Posterior cingulate gyrus (tissue), 11 donors: ENCODE measurements around the gene UMODL1.
"Not testable (repeated sequence)": the region's sequence is repeated elsewhere in the genome, so short reads cannot be mapped to it uniquely, and the experiment has no call there.

ENCODE experiments used
- DNase-seq, 10 donors: peaks; one replicate each; pipeline versions ENCODE4 v3.0.0 to v3.0.0-alpha.2; 2020 to 2021; ENCODE audit warnings: mixed read lengths in 3 of 10
- intact Hi-C: fragments of 100-400 bp; cut with DNase I; formaldehyde crosslinking; loops from one replicate; pipeline ENCODE4 v1.15.1; 2023

The UMODL1 gene

DNA sequence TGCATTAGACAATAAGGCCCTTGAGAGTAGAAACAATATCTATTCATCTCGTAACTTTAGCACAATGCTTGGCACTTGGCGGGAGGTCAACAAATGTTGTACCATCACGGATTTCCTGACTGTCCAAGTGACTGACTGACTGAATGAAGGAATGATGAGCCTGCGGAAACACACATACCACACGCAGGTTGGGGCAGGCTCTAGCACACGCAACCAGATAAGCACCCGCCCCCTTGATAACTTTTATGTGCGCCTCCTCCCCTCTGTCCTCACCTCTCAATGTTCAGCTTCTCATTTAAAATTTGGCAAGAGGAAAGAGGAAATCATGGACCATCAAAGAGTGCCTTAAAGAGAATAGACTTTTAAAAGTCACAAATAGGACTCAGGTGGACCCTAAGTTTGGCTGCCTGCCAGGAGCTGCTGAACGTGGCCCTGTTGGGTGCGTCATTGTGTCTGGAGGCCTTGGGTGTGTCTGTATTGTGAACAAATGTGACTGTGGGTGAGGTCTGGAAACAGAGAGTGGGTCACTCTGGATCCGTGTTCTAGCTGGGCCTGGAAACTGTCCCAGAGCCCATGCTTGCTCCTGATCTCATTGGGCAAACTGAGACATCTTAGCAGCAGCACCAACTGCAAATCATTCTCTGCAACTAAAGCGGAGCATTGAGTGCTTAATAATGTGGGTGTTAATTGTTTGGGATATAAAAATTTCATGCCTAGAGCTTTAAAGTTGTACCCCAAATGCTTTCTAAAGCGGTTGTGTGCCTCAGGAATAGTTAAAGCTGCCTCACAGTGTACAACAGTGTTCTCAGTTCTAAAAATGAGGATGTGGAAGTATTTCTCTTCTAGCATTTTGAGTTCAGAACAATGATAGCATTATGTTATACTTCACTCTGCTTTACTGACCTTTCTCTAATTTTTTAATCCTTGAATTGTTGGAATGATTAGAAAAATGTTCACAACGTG, 100.3 kb downstream of the UMODL1 start:
- intact Hi-C loops, result no loop called here
- peak in 6 of 10 donors; percentile 52 to 92 (median 66) for DNase-seq

DNA sequence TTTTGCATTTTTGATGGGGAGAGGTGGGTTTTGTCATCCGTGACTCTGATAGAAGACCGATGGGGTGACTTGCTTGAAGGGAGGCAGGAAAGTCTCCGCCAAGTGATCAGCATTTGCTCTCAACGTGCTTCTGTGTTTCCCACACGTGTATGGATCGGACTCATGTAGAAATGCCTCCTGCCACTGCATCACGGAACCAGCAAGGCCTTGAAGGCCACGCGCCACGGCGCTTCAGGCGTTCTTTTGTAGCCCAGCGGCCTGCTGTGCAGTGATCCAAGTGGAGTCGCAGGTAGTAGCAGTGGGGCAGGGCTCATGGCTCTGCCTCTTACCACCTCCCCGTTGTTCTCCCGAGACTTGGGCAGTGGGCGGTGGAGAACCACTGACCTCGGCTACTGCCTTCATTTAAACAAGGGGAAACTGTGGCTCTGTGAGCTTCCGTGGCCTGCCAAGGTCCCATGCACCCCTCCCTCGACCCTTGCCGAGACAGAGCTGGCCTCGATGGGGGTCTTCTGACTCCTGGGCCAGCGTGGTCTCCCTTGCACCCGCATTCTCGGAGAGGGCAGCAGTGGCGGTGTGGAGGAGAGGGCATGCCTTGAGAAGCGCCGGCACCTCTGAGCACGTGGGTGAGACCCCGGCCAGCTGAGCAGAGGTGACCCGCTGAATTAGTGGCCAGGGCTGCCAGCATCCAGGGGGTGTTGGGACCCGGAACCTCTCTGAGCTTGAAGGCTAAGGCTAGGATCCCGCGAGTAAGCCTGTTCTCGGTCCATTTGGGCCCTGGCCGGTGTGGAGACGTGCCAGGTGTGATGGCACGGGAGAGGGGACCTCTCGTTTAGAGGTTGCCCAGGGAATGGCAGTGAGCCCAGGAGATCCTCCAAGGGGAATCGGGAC, 101.7 kb downstream of the UMODL1 start:
- intact Hi-C loops, result no loop called here
- DNase-seq, result peak in 2 of 10 donors; percentile 7 to 79

DNA sequence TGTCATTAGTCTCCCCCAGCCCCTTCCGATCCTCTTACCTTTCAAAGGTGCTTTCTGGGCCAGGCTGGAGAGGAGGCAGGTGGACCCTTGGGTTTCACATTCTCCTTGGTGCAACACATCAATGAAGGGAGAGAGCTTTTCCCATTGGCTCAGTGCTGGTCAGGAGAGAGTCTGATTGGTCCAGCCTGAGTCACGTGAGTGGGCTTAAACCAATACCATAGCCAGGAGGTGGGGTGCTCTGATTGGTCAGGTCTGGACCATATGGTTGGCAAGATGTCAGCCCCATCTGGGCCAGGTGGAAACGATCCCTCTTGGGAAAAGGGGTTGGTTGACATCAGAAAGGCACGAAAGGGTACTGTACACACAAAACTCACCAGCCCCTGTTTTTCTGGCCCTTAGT, 103.1 kb downstream of the UMODL1 start:
- intact Hi-C loops, result no loop called here
- peak in 1 of 10 donors; percentile 47 for DNase-seq

DNA sequence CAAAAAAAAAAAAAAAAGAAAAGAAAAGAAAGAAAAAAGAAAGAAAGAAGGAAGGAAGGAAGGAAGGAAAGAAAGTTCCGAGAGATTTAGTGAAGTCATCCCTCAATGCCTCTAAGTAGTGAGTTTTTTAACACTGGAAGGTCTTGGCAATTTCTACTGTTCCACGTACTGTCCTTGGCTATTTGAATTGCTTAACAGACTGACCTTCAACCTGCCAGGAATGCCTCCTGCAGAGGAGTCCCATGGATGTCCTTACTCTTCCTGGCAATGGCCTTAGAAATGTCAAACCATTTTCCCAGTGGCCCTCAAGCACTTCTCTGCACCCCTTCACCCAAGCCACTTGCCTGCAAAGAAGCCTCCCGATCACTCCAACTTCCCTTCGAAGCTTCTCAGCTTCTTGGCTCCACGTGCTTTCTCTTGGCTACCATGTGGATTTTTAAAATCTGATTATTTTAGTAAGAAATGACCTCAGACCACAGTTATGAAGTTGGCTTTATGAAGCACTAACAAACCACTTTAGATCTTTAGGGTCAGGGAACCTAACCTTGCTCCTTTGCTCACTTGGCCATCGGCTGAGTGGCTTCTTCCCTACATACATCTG, 104.1 kb downstream of the UMODL1 start:
- no peak for DNase-seq
- intact Hi-C loops, result no loop called here

DNA sequence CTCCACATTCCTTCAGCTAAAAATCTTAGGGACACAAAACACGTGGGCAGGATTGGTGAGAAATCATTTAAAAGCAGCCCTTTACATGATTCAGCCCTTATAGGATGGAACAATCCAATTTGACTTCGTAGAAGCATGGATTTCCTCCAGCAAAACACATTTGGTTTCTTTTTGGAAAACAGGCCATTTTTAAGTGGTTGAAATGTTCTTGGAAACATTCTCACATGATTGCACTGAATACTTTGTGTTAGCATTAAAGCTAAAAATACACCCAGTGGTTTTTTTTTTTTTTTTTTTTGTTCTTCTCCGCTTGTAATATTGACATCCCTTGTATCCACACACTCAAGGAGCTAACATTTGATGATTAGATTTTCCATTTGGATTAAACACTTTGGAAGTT, 105.7 kb downstream of the UMODL1 start:
- DNase-seq, result no peak
- intact Hi-C loops, result no loop called here

DNA sequence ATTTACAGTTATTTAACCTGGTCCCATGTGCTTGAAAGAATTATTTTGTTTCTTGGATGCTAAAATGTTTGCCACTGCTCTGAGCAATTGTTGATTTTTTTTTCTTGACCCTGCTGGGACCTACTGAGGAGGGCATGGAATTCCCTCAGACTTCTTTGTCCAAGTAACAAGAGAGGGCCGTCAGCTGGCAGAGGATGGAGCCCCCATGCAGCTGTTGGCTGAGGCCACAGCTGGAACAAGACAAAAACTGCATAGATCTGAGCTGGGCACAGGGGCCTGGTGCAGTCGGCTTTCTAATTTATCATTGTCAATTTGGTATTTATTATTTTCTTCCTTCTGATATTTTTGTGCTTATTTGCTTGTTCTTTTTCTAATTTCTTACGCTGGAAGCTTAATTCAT, 108.2 kb downstream of the UMODL1 start:
- DNase-seq, result peak in 2 of 10 donors; percentile 79 to 91
- intact Hi-C loops, result no loop called here

GRCh38 chr21:42180001-42180400, 108.9 kb downstream of the UMODL1 start:
- DNase-seq, intact Hi-C loops: not testable (repeated sequence)

DNA sequence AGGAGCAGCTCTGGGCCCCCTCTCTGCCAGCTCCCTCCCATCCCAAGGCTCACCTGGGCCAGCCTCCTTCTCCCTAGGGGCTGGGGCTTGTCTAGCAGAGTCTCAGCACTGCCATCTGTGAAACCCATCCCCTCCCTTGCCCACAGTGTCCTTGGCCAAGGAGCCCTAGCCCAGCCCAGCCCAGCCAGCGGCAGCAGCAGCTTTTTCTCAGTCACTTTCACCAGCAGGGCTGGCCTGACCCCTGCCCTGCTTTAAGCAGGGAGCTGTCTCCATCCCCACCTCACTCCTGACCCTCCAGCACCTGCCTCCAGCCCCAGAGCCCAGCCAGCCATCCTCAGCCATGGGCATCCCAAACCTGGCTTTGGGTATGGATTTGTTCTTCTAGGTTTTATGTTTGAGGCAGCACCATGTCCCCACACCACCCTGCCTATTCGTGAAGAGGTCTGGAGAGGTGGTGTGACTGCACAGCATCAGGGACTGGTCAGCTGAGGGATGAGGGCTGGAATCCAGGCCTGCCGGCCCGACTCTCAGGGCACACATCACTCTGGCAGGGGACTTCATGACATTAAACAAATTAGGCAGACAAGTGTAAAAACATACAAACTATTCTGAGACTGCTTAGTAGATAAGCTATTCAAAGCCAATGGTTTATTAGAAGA, 111.7 kb downstream of the UMODL1 start:
- intact Hi-C loops, result no loop called here
- DNase-seq, result no peak

DNA sequence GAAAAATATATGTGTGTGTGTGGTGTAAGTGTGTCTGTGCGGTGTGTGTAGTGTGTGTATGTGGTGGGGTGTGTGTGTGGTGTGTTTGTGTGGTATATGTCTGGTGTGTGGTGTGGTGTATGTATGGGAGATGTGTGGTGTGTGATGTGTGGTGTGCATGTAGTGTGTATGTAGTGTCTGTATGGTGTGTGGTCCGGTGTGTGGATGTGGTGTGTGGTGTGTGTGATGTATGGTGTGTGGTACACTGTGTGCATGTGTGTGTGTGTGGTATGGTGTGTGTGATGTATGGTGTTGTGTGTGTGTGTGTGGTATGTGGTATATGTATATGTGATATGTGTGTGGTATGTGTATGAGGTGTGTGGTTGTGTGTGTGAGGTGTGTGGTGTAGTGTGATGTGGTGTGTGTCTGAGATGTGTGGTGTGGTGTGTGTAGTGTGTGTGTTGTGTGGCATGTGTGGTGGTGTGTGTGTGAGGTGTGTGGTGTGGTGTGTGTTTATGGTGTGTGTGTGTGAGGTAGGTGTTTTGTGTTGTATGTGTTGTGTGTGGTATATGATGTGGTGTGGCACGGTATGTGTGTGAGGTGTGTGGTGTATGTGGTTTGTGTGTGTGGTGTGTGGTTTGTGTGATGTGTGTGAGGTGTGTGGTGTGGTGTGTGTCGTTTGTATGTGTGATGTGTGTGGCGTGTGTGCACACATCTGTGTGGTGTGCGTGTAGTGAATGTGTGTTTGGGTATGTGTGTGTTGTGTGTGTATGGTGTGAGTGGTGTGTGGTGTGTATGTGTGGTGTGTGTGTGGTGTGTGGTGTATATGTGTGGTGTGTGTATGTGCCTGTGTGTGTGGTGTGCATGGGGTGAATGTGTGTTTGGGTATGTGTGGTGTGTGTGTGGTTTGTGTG, 112.5 kb downstream of the UMODL1 start:
- DNase-seq, result no peak
- intact Hi-C loops, result no loop called here

- intact Hi-C loops, result no loop called here
These were observed 115.5 kb downstream of the UMODL1 start for GRCh38 chr21:42186591-42186990.

DNA sequence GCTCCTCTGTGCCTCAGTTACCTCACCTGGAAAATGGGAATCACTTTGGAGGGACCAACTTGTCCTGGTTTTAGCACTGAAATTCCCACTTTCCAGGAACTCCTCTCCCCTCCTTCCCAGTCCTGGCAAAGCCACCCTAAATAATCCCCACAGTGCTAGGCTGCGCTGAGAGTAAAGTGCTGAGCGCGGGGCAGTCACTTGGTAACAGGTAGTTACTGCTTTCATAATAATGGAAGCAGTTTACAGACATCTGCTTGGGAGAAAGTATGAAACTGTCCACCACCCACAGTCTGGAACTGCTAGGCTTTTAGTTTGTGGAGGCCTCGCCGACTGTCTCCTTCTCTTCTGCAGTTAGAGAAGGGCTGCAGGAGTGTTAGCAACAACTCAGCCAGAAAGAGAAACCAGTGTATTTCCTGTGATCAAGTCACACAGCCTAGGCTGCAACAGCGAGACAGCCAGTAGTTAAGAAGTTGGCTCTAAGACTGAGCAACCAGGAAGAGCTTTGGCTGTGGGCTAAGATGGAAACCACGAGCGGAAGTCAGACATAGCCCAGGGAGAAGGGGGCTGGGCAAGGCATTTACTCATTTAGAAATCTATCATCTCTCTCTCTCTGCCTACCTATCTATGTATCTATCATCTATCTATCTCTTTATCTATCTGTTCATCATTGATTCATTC, 117.0 kb downstream of the UMODL1 start:
- DNase-seq, result peak in 2 of 10 donors; percentile 8 to 80
- intact Hi-C loops, result no loop called here

More at GRCh38 chr21:42186591-42186990, 115.5 kb downstream of the UMODL1 start:
- no peak for DNase-seq

GRCh38 chr21:42188663-42189062, 117.5 kb downstream of the UMODL1 start:
- intact Hi-C loops, result no loop called here
- DNase-seq, result no peak

GRCh38 chr21:42189431-42189830, 118.3 kb downstream of the UMODL1 start:
- intact Hi-C loops, result no loop called here
- no peak for DNase-seq

DNA sequence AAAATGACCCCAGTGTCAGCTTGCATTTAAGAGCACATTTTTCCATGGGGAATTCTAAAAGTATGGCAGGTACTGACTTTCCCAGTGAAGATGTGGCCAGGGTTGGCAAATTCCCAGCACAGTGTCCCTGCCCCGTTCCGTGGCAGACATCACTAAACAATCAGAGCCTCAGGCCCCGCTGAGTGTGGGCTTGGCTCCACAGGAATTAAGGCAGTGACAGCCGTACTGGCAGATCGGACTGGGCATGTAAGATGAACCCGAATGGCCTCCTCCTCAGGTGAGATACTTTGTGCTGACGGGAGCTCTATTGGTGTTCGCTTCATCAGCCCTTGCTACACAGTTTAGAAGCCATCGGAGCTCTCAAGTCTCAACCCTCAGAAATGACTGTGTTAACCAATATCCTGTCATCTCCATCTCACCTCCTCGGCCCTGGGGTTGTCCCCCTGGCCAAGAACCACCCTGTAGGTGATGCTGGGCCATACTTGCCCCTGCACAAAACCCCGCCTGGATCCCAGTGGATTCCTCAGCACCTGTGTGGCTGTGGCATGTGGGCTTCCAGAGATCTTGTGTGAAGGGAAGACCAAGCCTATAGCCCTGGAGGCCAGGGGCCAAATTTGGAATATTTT, 118.9 kb downstream of the UMODL1 start:
- DNase-seq, result no peak

GRCh38 chr21:42190486-42190863, 119.4 kb downstream of the UMODL1 start:
- peak in 6 of 10 donors; percentile 39 to 94 (median 56) for DNase-seq
- intact Hi-C loops, result no loop called here

More for the DNA sequence above, 118.9 kb downstream of the UMODL1 start:
- intact Hi-C loops, result no loop called here

- intact Hi-C loops, result no loop called here
These were observed 119.9 kb downstream of the UMODL1 start for GRCh38 chr21:42191064-42191463.

DNA sequence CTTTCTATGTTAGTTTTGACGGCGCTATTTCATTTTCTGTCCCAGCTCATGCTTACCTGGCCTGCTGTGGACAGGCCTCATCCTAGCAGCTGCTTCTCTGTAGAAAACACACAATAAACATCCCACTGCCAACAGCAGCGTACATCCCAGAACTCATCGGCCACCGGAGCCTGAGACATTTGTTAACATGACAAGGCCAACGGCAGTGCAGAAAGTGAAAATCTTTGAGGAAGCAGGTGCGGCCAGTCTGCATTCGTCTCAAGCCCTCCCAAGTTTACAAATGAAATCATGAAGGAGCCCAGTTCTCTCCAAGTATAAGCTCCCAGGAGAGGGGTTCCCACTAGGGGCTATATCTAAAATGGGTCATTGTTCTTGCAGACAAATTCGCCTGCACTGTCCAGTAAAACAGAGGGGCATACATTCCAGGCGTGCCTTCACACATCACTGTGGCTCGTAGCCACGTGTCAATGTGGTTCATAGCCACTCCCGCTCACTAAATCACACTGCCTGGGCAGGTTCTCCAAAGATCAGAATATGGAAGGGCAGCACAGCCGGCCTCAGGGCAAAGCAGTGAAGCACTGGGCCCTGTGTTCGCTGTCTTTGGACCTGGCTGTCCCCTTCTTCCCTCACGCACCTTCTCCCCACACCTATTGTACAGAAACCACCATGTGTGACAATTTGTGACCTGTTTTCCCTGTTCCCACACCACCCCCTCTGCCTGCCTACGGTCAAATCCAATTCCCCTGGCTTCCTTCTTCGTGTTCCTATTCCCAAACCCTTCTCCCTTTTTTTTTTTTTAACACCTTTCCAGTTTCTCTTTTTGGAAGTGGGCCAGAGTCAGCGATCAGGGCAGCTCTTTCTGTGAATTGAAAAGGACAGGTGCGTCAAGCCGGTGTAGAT, 120.8 kb downstream of the UMODL1 start:
- intact Hi-C loops, result no loop called here
- DNase-seq, result no peak

More at GRCh38 chr21:42191064-42191463, 119.9 kb downstream of the UMODL1 start:
- DNase-seq, result no peak
